ENCODE data around the gene FBLN7. TPM values are rescaled to one million over a fixed set of nuclear protein-coding genes. Genes with fewer than 3 reads are reported as not detected.
A peak's percentile ranks its signal among the peaks of the same experiment; 100 is the strongest.
"Not testable (repeated sequence)": the region's sequence is repeated elsewhere in the genome, so short reads cannot be mapped to it uniquely, and the experiment has no call there.

FBLN7 gene
- total RNA-seq, 4 donors from 2014 or later: 2.5 to 5.8 (median 4.0) TPM

- no peak for DNase-seq (ENCODE audit: low spot score in 2 of 2)
- H3K4me1 ChIP-seq: peaks cover 13% of the 10 kb centered on the region
These were observed 548 bp upstream of the FBLN7 start for GRCh38 chr2:112137516-112138158.

GRCh38 chr2:112139033-112139614, 939 bp downstream of the FBLN7 start:
- WGBS: 2% methylated on average over 13 of the region's 32 CpGs
- not testable (repeated sequence) for H3K27me3 ChIP-seq; DNase-seq (ENCODE audit: low spot score in 2 of 2); H3K27ac ChIP-seq; H3K9me3 ChIP-seq; H3K36me3 ChIP-seq
- peak overlapping the region; percentile 61 for H3K4me3 ChIP-seq
- peaks cover 13% of the 10 kb centered on the region for H3K4me1 ChIP-seq

More at GRCh38 chr2:112137516-112138158, 548 bp upstream of the FBLN7 start:
- peak overlapping the region; percentile 61 for H3K4me3 ChIP-seq
- peak overlapping the region; percentile 54 for H3K27ac ChIP-seq
- TF ChIP-seq POLR2A (IDR thresholded peaks at IDR 0.05): no peak
- no peak for TF ChIP-seq POLR2AphosphoS5 (IDR thresholded peaks at IDR 0.05)
- TF ChIP-seq EP300 (IDR thresholded peaks at IDR 0.05): no peak
- TF ChIP-seq CTCF (IDR thresholded peaks at IDR 0.05): no peak
- peaks cover 8% of the 10 kb centered on the region for H3K27me3 ChIP-seq
- no peaks in the 10 kb centered on the region for H3K9me3 ChIP-seq
- 13% methylated on average over 14 of the region's 15 CpGs for WGBS
- no peaks in the 10 kb centered on the region for H3K36me3 ChIP-seq

GRCh38 chr2:112139661-112140204, 1.5 kb downstream of the FBLN7 start:
- peak overlapping the region; percentile 61 for H3K4me3 ChIP-seq
- H3K4me1 ChIP-seq: peaks cover 13% of the 10 kb centered on the region
- not testable (repeated sequence) for DNase-seq (ENCODE audit: low spot score in 2 of 2); H3K27me3 ChIP-seq; H3K36me3 ChIP-seq; H3K27ac ChIP-seq; H3K9me3 ChIP-seq
- 5% methylated on average over 29 of the region's 38 CpGs for WGBS

- Histone ChIP-seq H3K4me1 (peaks cover 13% of the 10 kb centered on the region), H3K27ac (peak overlapping the region; percentile 18), H3K36me3 (no peaks in the 10 kb centered on the region), H3K9me3 (no peaks in the 10 kb centered on the region), H3K27me3 (peaks cover 8% of the 10 kb centered on the region), H3K4me3 (peak overlapping the region; percentile 29)
- 21% methylated on average over 25 of the region's 30 CpGs for WGBS
- no peak for TF ChIP-seq POLR2A (IDR thresholded peaks at IDR 0.05)
- no peak for TF ChIP-seq CTCF (IDR thresholded peaks at IDR 0.05)
- DNase-seq (ENCODE audit: low spot score in 2 of 2): no peak
These were observed 2.1 kb downstream of the FBLN7 start for GRCh38 chr2:112140205-112140802.

- TF ChIP-seq POLR2AphosphoS5 (IDR thresholded peaks at IDR 0.05): no peak
- no peak for TF ChIP-seq POLR2A (IDR thresholded peaks at IDR 0.05)
- no peak for TF ChIP-seq CTCF (IDR thresholded peaks at IDR 0.05)
- TF ChIP-seq EP300 (IDR thresholded peaks at IDR 0.05): no peak
- DNase-seq (ENCODE audit: low spot score in 2 of 2): no peak
- H3K36me3 ChIP-seq: no peaks in the 10 kb centered on the region
- no peaks in the 10 kb centered on the region for H3K9me3 ChIP-seq
- H3K4me1 ChIP-seq: peaks cover 13% of the 10 kb centered on the region
- H3K27me3 ChIP-seq: peaks cover 8% of the 10 kb centered on the region
- H3K27ac ChIP-seq: no peak overlapping the region
- 89% methylated on average over 20 of the region's 20 CpGs for WGBS
- no peak overlapping the region for H3K4me3 ChIP-seq
These were observed 2.9 kb downstream of the FBLN7 start for GRCh38 chr2:112140899-112141625.

- 80% methylated on average over 6 of the region's 7 CpGs for WGBS
- Histone ChIP-seq H3K9me3 (no peaks in the 10 kb centered on the region), H3K4me1 (peaks cover 13% of the 10 kb centered on the region), H3K4me3 (no peak overlapping the region), H3K27me3 (peaks cover 8% of the 10 kb centered on the region), H3K36me3 (no peaks in the 10 kb centered on the region), H3K27ac (no peak overlapping the region)
- no peak for TF ChIP-seq EP300 (IDR thresholded peaks at IDR 0.05)
- no peak for DNase-seq (ENCODE audit: low spot score in 2 of 2)
These were observed 3.4 kb downstream of the FBLN7 start for GRCh38 chr2:112141626-112142007.

All from suprapubic skin (tissue), 4 donors.